ENCODE data around the gene ARHGEF2. TPM values are rescaled to one million over a fixed set of nuclear protein-coding genes. Genes with fewer than 3 reads are reported as not detected.

The ARHGEF2 gene
- total and polyA plus RNA-seq, 2 of the 13 experiments (the other 11 are each of a cell fraction or from before 2014, with no cell fraction given), result 16.1 to 32.1 TPM

GRCh38 chr1:155911156-155912055, 66.9 kb downstream of the ARHGEF2 start, which contains the start of gene RIT1 (continued):
- TF ChIP-seq HCFC1 (IDR thresholded peaks at IDR 0.05; ENCODE audit: low read depth, low read length) (no peak), PHF5A (CRISPR knock-in tag; IDR thresholded peaks at IDR 0.05; ENCODE audit: low read depth, unreplicated experiment) (no peak), MAFF (IDR thresholded peaks at IDR 0.05; ENCODE audit: low read depth, low read length) (no peak), KDM5A (IDR thresholded peaks at IDR 0.05; ENCODE audit: borderline replicate concordance, low read length) (no peak), RORA (CRISPR knock-in tag; IDR thresholded peaks at IDR 0.05) (no peak), ZSCAN22 (CRISPR knock-in tag; IDR thresholded peaks at IDR 0.05) (no peak), NFATC3 (CRISPR knock-in tag; IDR thresholded peaks at IDR 0.05) (no peak), ZNF256 (CRISPR knock-in tag; conservative IDR thresholded peaks at IDR 0.05) (no peak), UBTF (CRISPR knock-in tag; IDR thresholded peaks at IDR 0.05) (no peak), CSRNP2 (CRISPR knock-in tag; conservative IDR thresholded peaks at IDR 0.05; ENCODE audit: low read depth) (no peak), HOXA7 (CRISPR knock-in tag; IDR thresholded peaks at IDR 0.05) (no peak), HNRNPH1 (optimal IDR thresholded peaks at IDR 0.05; ENCODE audit: low read depth, low read length) (no peak), FLYWCH1 (CRISPR knock-in tag; IDR thresholded peaks at IDR 0.05) (no peak), ZNF34 (CRISPR knock-in tag; IDR thresholded peaks at IDR 0.05; ENCODE audit: borderline replicate concordance) (no peak), SMYD3 (CRISPR knock-in tag; IDR thresholded peaks at IDR 0.05) (no peak)
- TF ChIP-seq, protein P1, sequence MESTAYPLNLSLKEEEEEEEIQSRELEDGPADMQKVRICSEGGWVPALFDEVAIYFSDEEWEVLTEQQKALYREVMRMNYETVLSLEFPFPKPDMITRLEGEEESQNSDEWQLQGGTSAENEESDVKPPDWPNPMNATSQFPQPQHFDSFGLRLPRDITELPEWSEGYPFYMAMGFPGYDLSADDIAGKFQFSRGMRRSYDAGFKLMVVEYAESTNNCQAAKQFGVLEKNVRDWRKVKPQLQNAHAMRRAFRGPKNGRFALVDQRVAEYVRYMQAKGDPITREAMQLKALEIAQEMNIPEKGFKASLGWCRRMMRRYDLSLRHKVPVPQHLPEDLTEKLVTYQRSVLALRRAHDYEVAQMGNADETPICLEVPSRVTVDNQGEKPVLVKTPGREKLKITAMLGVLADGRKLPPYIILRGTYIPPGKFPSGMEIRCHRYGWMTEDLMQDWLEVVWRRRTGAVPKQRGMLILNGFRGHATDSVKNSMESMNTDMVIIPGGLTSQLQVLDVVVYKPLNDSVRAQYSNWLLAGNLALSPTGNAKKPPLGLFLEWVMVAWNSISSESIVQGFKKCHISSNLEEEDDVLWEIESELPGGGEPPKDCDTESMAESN (CRISPR knock-in tag; conservative IDR thresholded peaks at IDR 0.05), result no peak
- TF ChIP-seq, protein P2, sequence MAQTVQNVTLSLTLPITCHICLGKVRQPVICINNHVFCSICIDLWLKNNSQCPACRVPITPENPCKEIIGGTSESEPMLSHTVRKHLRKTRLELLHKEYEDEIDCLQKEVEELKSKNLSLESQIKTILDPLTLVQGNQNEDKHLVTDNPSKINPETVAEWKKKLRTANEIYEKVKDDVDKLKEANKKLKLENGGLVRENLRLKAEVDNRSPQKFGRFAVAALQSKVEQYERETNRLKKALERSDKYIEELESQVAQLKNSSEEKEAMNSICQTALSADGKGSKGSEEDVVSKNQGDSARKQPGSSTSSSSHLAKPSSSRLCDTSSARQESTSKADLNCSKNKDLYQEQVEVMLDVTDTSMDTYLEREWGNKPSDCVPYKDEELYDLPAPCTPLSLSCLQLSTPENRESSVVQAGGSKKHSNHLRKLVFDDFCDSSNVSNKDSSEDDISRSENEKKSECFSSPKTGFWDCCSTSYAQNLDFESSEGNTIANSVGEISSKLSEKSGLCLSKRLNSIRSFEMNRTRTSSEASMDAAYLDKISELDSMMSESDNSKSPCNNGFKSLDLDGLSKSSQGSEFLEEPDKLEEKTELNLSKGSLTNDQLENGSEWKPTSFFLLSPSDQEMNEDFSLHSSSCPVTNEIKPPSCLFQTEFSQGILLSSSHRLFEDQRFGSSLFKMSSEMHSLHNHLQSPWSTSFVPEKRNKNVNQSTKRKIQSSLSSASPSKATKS (CRISPR knock-in tag; IDR thresholded peaks at IDR 0.05), result no peak
- TF ChIP-seq, protein P3, sequence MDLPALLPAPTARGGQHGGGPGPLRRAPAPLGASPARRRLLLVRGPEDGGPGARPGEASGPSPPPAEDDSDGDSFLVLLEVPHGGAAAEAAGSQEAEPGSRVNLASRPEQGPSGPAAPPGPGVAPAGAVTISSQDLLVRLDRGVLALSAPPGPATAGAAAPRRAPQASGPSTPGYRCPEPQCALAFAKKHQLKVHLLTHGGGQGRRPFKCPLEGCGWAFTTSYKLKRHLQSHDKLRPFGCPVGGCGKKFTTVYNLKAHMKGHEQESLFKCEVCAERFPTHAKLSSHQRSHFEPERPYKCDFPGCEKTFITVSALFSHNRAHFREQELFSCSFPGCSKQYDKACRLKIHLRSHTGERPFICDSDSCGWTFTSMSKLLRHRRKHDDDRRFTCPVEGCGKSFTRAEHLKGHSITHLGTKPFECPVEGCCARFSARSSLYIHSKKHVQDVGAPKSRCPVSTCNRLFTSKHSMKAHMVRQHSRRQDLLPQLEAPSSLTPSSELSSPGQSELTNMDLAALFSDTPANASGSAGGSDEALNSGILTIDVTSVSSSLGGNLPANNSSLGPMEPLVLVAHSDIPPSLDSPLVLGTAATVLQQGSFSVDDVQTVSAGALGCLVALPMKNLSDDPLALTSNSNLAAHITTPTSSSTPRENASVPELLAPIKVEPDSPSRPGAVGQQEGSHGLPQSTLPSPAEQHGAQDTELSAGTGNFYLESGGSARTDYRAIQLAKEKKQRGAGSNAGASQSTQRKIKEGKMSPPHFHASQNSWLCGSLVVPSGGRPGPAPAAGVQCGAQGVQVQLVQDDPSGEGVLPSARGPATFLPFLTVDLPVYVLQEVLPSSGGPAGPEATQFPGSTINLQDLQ (CRISPR knock-in tag; IDR thresholded peaks at IDR 0.05), result no peak

Measured in HepG2 (cell line).